DMS153 treated with DMSO at 0.1 percent for 48 hours (cell line): ENCODE measurements around the gene IL21.
"Not testable (repeated sequence)": the region's sequence is repeated elsewhere in the genome, so short reads cannot be mapped to it uniquely, and the experiment has no call there.

Experiments
- DNase-seq: peaks from one replicate; lab custom pipeline; 2025; ENCODE audit not compliant: unreplicated experiment; lab: John Stamatoyannopoulos, UW

The IL21 gene

DNA sequence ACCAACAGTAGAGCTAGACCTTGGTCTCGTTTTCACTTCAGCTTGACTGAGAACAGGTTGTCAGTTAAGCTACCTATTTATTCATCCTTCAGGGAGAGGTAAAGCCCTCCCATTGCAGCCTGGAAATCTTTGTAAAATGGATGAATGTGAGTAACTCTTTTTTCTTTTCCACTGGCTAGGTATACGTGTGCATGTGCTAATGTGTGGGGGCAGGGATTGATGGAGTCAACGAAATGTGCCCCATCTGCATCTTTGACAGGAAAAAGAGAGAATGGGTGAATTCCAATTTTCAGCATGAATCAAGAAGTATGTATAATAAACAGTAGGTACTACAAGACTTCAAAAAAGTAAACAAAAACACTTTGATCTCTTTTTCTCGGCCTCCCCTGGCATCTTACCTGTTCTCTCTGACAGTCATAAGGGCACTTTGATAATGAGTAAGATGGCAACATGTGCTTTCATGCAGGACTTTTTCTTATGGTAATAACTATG lies at the start of gene IL21:
Gene IL21 (minus strand): TSS at position 51 of the 492 bp plus-strand sequence. CDS start 55 bp downstream, outside the sequence.
- no peak for DNase-seq

DNA sequence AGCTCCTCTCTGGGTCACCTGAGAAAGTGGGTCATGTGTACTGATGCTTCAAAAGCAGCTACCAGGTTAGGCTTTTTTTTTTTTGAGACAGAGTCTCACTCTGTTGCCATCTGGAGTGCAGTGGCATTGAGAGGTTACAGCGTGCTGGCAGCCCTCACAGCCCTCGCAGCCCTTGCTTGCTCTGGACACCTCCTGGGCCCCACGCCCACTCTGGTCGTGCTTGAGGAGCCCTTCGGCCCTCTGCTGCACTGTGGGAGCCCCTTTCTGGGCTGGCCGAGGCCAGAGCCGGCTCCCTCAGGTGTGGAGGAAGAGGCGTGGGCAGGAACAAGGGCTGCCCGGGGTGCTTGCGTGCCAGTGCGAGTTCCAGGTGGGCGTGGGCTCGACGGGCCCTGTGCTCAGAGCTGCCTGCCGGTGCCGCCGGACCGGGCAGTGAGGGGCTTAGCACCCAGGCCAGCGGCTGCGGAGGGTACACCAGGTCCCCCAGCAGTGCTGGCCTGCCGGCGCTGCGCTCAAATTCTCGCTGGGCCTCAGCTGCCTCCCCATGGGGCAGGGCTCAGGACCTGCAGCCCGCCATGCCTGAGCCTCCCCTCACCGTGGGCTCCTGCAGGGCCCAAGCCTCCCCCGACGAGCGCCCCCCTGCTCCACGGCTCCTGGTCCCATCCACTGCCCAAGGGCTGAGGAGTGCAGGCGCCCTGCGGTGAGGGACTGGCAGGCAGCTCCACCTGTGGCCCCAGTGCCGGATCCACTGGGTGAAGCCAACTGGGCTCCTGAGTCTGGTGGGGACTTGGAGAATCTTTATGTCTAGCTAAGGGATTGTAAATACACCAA lies 49.3 kb upstream of the IL21 start:
- no peak for DNase-seq

DNA sequence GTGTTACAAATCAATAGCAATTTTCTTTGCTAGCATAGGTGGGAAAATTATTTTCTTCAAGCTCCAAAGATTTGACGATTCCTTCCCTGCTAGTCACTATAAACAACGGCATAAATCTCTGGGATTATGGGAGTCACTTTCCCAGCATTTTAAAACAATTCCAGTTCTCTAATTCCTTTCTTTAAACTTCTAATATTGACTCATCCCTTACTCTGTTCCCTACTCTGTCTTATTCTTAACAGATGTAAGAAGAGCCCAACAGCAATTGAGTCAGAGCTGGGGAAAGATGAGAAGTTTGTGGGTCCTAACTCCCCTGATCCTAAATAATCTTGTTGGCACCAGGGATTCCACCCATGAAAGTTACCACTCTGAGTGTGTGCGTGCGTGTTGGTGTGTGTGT lies 47.4 kb upstream of the IL21 start:
- no peak for DNase-seq

DNA sequence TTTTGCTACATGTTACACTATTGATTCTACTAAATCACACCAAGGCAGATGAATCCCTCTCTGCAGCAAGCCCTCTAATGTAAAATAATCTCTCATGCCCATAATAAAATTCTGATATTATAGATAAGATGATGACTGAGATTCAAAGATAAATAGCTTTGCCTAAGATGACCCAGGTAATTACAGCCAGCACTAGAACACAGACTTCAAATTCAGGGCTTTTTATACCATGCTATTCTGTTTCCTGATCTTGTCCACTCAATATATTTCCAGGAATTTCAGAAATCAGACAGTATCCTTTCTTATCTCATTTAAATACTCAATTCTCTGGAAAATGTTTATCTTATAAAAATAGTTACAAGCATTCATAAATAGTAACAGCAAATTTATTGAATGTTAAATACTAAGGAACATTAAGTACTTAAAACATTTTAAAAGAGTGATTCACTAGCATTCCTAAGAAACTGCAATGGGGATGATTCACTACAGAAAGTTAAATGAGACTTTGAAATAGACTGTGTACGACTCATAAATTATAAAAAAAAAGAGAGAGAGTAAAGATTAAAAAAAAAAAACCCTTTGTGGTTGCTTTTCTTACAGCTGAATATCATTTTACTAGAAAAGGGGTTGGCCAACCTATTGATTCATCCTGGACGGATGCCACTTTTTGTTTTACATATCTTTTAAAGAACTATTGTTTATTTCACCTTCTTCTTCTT lies 45.8 kb upstream of the IL21 start:
- no peak for DNase-seq

DNA sequence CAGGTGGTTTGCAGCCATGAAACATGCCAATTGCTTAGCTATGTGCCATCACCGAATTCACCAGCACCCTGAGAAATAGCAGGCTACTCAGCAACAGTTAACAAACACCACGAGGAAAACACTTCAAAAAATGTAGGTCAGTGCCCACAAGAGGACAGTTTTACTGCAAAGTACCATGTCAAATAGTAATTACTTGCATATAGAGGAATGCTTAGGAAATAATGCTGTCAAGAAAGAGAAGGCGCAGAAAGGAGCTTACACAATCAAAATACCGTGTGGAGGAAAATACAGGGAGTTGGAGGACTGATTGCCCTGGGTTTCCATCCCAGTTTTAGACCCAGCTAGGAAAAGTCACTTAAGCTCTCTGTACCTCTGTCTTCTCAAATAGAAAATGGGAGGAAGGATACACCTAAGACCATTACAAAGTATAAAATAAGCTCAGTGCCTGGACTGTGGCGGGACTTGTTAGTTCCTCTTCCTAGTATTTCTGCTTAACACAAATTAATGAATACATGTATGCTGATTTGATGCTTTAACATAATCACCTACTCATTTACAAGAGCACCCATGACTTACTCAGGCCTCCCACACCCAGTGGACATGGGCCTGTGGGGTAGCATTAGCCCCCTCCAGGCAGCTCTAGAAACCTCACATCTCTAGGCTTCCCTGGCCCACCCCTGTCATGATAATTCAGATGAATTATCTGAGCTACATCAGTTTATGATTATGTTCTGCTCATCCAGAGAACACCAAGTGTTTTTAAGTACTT lies 44.5 kb upstream of the IL21 start:
- DNase-seq: no peak

DNA sequence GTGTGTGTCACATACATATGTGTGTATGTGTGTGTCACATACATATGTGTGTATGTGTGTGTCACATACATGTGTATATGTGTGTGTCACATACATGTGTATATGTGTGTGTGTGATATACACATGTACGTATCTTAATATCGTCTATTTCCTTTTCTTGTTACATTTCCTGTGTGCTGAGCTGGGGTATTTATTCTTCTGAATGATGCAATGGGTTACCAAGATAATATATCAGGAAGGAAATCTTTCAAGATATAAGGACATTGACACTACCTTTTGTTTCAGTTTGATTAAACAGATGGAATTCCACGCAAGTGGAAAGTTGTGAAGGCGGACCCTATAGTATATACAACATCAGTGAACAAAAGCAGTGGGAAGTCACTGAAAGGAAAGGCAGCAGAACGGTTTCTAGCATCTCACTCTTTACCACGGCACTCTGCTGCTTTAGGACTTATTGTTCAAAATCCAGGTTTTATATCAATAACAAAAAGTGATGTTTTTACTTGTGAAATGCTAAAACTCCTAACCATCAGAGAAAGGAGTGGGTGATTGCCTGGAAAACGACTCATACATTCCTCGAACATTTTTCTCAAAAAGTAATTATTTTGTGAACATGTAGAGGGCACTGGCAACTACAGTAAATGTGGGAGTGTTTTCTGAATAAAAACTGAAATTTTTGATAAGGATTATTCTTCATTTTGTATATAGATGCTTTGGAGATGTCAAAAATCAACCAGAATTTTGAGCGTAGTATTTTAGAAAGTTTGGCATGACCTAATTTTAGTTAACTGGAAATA lies 43.1 kb upstream of the IL21 start:
- DNase-seq: no peak

DNA sequence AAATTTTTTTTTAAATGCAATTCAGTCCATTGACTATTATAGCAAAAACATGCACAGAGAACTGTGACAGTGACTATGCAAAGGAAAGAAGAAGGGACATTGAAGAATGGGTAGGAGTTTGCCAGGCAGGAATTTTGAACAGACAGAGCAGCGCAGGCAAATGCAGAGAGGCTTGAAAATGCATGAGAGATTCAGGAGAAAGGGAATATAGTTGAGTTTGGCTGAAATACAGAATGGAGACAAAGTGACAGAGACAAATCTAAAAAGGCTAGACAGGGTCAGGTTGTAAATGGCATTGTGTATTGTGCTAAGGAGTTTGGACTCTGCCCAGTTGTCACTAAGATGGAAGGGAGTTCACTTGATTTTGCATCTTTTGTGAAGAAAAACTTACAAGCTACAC lies 42.4 kb upstream of the IL21 start:
- no peak for DNase-seq

DNA sequence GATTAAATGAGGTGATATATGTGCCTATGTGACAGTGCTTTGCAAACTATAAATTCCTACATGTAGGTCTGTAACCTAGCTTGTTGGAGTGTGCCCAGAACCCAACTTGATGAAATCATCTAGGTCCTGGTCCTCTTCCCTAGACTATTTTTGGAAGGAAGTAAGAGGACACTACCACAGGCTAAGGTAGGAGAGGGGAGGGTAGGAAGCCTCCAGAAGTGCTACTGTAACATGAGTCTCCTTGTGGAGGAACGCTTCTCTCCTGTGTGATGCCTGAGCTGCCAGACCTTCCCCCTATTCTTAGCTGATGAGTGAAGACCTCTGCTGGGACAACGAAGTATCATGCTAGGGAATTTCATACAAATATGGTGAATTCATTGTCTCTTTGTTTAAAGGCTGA lies 41.8 kb upstream of the IL21 start:
- DNase-seq: no peak

DNA sequence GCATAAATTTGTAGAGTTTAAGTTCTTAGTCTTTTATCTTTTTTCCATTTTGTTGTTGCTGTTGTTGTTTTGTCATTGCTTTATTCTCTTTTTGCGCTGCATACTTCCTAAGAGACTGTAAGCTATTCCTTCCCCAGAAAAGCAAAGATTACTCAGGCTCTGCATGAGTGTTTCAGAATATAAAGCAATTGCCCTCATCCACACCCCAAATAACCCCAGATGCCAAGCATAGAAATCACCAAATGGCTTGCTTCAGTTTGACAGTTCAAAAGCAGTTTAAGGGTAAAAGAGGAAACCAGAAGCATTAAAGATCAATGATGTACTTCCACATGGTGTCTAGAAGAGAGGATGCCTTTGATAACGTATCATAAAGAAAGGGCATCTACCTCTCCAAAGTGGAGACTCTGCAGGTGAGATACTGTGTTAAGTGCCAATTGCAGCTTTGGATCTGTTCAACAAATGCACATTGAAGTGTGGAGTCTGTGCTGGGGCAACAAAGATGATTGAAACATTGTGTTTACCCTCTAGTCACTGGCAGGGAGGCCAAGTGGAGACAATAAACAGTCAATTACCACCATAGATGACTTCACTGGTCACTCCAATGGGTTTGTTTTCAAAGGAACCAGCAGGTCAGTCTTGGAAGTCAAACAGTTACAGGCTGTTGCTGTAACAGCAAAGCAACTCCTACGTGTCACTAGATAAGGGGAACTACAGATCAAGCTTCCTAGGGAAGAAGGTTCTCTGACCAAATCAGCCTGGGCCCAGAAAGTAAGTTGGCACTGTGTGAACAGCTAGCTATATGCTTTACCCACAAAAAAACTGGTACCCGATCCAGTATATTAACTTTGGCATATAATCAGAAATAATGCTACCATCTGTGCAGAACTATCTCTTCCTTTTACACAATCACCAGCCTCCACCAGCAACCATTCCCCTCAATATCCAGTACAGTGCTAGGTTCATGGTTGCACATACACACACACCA lies 40.6 kb upstream of the IL21 start:
- no peak for DNase-seq

DNA sequence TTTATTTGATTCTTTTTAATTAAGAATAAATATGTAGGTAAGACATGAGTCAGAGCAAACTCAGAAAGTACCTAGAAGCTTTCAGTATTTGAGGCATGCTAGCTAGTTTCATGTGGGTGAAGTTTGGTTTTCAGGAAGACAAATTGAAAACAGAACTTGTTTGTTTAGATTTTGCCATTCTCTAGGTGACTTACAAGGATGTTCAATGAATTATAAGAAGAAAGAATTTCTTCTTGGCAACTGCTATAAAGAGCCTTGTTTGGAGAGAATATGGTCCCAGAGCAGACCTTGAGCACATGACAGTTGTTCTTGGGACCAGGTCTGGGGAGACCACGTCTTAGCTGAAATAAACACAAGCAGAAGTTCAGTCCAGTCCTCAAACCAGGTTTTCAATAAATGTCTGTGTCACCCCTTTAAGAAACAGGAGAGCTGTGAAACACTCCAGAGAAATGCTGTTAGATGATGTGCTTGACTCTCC lies 38.0 kb upstream of the IL21 start:
- no peak for DNase-seq

DNA sequence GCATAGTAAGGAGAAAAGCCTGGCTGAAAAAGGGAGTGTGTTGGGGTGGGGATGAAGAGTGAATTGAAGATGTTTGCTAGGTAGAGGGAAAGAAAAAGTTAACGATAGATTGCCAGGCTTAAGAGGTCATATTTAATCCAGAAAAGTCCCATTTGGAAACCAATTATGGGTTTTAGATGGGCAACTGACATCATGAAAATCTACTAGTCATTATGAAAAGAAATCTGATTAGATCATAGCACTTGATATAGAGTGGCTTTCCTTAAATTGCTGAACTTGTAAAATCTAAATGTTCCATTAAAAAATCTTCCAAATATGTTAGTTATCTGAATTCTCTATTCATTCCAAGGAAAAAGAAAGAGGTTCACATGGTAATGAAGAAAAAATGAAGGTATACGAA lies 37.5 kb upstream of the IL21 start:
- no peak for DNase-seq

DNA sequence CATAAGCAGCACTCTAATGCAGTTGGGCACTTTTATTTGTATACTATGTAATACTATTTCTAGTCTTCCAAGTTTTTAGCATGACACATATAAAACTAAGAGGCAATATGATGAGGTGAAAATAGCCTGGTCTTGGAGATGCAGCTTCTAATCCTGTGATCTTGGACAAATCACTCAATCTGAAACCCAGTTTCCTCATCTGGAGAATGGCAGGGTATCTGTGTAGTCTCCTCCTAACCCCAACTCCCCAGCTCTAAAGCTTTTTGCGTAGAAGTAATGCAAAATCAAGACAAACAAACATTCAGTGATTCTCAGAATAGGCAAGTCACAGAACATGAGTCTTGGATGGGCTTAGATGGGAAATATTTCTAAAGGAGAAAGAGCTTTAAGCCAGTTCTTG lies 36.7 kb upstream of the IL21 start:
- DNase-seq: no peak

DNA sequence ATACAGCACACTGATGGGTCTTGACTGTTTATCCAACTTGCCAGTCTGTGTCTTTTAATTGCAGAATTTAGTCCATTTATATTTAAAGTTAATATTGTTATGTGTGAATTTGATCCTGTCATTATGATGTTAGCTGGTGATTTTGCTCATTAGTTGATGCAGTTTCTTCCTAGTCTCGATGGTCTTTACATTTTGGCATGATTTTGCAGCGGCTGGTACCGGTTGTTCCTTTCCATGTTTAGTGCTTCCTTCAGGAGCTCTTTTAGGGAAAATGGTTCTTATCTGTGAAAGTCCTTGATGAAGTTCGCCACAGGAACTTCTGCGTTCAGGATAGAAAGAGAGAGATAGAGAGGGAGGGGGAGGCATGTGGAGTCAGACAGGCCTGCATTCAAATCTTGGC lies 35.7 kb upstream of the IL21 start:
- not testable (repeated sequence) for DNase-seq

DNA sequence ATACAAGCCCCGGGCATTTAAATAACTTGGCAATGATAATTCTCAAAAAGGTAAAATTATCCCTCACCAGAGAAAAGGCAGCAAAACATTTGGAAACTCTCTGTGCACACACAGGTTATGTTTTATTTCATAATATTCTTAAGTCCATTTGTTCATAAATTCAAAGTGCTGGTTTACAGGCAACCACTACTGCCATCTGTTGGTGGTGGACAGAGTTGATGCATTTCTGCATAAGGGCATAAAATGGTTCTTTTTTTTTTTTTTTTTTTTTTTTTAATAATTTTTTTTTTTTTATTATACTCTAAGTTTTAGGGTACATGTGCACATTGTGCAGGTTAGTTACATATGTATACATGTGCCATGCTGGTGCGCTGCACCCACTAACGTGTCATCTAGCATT lies 31.5 kb upstream of the IL21 start:
- no peak for DNase-seq

DNA sequence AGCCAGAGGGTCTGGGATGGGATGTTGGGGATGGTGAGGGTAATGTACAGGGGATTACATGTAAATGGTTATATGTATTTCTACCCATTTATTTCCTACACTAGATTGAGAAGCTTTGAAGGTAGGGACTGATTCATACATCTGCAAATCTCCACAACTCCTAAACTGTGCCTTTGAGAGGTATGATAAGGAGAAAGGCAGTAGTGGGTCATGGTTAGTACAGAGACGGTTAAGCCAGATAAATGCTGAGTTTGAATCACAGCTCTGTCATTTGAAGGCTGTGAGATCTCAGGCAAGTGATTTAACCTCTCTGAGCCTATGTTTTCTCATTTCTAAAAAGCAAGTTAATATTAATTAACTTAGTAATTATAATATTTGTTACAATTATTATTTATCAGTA lies 29.3 kb upstream of the IL21 start:
- DNase-seq: no peak

DNA sequence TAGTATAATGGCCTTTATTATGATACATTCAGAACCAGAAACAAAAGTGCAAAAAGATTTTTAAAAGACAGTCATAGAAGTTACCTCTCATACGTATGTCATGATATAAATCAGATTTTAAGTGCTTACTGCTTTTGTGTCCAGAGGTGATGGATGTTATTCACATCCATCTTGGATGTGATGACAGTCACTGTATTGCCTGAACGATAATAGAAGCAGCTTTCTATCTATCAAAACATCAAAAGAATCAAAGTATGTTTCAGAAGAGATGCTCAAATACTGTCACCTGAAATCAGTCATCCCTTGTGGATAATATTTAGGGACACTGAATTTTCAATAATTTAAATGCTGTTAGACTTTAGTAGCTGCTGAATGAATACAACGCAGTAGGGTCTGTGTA lies 26.8 kb upstream of the IL21 start:
- DNase-seq: no peak

DNA sequence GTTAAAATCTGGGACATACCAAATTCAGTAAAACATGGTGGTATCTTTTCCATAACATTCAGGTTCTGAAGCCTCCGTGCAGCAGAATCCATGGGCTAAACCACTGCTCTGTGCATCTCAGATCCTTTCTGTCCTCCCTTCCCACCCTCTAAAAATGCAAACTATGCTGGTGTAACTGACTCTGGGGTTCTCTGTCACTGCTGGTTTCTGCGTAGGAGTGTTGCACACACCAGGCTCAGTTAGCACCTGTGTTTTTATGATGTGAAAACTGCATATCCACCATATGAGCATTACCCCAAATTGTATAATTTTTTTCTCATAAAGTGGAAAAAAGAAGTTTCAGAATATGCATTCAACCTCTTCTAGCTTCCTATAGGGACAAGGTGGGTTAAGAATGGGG lies 22.4 kb upstream of the IL21 start:
- DNase-seq: no peak

DNA sequence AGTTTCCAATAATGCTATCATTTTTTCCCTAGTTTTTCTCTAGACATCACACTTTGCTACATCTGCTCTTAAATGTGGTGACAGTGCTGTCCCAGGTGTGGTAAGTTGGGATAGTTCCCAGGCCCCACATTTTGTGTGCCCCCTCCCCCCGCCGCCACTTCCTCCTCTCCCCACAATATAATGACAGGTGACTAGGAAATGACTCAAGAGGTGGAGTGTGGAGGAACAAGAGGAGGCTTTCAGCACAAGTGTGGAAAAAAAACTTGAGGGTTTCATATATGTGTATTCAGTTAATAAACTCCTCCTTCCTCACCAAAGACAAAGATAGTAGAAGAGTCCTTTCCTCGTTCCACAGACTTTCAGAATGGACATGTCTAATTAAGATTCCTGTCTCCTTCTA lies 18.3 kb upstream of the IL21 start:
- no peak for DNase-seq

DNA sequence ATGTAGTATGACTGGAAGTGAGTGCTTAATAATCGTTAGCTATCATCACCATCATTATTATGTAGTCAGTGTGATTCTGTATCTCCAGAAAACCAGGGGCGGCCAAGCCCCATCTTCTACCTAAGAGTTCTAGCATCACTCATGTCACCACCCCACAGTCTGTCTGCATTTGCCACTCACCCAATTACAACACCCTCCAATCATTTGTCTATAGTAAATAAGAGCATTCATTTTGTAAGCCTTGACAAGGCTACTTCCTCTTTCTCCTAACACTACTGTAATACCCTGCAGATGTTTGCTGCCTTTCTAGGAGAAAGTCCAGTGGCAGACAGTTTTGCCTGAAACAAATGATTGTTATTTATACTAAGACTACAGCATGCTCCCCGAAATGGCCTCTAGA lies 15.8 kb upstream of the IL21 start:
- no peak for DNase-seq

DNA sequence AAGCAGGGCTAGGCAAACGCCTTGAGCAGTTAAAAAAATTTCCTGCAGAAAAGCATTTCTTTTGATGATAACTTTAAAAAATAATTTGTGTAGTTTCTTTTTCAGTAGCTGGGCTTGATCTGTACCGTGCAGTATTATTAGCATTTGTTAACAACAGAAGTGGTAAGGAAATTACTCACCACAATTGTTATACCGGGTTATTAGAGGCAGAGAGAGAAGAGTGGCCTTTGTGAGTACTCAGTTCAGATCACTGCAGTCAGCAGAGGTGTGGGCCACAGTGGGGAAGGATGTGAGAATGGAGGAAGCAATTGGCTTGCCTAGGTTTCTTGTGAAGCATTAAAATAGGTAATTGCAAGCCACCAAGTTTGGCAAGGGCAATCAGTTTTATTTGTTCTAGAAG lies 14.3 kb upstream of the IL21 start:
- DNase-seq: no peak
